Fibroblast of skin of right biceps (primary cell): ENCODE measurements around the gene LZTFL1.

Experiments
- DNase-seq: peaks from one replicate; pipeline ENCODE4 v3.0.0-alpha.2; 2013

The LZTFL1 gene, protein sequence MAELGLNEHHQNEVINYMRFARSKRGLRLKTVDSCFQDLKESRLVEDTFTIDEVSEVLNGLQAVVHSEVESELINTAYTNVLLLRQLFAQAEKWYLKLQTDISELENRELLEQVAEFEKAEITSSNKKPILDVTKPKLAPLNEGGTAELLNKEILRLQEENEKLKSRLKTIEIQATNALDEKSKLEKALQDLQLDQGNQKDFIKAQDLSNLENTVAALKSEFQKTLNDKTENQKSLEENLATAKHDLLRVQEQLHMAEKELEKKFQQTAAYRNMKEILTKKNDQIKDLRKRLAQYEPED

DNA sequence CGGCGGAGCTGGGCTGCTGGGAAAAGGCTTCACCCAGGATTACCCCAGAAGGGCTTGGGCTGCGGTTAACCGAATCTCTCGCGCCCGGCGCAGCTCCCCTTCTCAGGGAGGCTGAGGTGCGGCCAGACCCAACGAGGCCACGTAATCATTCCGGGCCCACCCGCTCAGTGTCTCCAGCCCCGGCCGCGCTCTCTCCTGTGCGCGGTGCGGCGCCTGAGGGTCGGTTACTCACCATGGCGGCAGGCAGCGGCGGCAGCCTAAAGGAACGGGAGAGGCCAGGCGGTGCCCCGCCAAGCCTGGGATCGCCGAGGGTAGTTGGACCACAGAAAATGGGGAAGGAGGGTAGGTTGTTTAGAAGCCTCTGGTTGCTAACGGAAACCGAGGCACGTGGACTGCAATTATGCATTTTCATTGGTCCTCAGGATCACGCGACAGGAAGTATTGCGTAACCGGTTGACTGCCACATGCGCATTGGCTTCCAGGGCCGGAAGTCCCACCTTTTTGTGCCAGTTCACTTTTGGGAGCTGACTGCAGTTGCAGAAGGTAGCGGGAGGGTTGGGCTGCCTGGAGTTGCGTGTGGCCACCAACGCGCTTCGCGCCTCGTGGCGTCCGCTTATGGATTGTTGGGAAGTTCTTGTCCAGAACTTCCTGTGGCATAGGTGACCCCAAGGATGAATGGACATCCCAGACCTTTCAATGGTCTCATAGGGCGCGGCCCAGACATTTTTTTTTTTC lies at the start of gene LZTFL1:
Gene LZTFL1 (minus strand): TSS at position 363 of the 735 bp plus-strand sequence. CDS start 128 bp downstream, at position 235.
- peak; percentile 97 for DNase-seq

DNA sequence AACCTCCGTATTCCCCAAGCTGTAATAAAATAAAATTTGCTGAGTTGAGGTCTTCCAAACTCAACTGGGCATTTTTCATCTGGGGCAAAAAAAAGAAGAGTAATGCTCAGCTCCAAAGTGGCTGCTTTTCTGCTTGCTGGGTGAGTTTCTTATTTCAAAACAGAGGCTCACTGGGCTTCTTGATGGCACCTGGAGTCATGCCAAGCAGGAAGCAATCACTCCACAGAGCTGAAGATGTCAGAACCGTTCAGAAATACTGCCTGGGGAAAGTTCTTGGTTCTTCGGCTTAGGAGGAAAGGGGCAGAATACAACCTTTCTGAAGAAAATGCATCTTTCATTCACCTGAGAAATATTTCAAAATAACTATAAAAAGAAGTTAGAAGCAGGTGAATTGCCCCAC lies 48.5 kb upstream of the LZTFL1 start:
- DNase-seq, result no peak

DNA sequence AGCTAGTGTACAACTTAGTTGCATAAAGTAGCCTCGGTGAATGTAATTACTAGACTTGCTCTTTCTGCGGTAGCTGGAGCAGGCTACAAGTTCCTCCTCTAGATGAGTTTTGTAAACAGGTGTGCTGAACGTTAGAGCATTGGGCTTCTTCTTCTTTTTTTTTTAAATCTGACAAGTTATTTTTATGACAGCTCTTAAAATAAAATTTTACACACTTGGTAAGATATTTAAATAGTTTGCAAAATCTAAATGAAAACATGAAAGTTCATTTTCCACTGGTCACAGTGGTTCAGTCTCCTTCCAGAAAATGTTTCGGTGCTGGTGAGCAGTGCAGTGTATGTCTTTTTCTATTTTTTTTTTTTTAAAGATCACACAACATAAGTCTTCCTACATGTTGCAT lies 47.4 kb upstream of the LZTFL1 start:
- no peak for DNase-seq

DNA sequence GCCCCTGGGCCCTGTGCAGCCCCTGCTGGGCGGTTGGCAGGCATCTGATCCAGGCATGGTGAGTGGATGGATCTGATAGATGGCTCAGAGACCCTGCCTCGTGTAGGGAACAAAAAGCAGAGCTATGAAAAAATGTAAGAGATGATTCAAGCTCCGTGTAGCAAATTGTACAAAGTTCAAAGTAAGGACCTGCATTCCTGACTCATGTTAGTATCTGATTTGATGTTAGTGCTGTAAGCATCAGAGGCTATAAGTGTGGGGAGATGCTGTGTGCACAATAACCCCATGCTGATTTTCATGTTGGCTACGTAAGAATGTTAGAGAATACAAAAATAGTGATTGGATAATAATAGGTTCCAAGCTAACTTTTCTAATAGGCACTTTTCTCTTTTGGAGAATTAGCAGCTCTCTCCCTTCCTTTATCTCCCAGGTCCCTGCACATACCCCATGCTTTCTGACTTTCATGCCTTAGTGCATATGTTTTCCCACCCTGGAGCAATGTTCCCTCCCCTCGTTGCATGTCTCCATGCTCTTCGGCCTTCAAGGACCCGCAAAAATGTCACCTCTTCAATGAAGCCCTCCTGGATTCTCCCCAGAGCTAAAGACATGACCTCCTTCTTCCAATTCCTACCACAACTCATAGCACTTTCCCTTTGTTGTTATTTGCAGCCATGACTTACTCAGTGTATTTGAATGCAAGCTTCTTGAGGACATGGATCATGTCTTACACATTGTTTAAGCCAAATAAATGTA lies 46.0 kb upstream of the LZTFL1 start:
- no peak for DNase-seq

GRCh38 chr3:45887285-45887684 lies 45.4 kb upstream of the LZTFL1 start:
- no peak for DNase-seq

DNA sequence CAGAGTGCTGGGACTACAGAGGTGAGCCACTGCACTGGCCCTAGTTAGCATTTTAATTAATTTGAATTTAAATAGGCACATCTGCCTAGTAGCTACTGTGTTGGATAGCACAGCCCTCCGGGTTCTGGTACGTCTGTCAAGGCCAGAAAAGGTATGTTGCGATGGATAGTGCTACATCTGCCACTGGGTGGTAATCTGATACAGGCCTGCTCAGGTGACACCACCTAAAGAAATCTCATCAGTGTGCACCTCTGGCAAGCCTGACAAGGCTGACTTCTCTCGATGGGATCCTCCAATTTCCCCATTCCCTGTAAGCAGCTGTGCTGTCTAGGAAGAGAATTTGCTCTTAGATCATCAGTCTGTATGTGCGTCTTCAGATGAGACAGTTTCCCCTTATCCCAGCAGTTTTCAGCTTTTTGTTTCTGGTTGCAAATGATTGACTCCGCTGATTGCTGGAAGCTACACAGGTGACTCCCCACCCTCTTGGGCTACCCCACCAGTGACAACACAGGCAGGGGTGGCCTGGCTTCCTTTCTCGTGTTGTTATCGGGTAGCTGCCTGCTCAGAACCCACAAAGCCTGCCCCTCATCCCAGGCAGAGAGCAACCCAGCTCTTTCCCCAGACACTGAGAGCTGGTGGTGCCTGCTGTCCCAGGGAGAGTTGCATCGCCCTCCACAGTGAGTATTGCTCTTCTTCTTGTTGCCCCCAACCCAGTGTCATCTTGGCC lies 44.2 kb upstream of the LZTFL1 start, which contains the start of gene CCR9:
Gene CCR9 (plus strand): TSS at position 565 of the 727 bp plus-strand sequence. CDS start 8,391 bp downstream, outside the sequence.
- DNase-seq, result no peak

DNA sequence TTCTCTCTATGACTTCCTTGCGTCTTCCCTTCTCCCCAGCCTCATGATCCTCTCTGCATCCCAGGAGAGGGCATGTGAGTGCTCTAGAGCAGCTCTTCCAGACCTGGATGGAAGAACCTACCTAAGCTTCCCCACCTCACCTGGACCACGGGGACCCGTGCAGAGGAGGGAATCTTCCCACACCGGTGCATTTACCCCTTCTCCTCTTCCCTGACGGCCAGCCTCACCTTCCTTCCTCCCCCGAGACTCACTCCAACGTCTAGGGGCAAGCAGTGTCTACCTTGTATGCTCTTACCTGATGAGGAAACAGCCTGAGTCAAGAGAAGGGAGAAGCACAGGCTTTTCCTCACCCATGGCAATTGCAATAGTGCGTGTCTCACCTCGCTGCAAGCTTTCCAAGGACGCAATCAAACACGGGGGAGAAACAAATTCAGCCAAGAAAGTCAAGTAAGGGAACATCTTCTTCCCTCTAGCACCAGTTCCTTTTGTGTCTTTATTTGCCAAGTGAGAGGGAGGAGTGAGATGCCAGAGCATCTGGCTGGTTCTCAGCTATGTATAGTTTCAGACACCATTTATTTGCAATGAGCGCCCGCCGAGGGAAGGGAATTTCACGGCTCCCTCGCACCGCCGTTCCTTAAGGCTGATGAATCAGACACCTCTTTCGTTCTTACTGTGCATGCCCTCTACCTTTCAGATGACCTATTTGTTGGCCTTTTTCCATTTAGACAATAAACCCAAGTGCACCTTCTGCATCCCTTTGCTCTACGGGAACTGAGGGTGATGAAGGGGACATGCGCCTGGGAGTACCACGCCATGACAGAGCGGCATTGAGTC lies 42.7 kb upstream of the LZTFL1 start:
- no peak for DNase-seq

GRCh38 chr3:45881078-45882022 lies 39.4 kb upstream of the LZTFL1 start:
- peak; percentile 26 for DNase-seq

DNA sequence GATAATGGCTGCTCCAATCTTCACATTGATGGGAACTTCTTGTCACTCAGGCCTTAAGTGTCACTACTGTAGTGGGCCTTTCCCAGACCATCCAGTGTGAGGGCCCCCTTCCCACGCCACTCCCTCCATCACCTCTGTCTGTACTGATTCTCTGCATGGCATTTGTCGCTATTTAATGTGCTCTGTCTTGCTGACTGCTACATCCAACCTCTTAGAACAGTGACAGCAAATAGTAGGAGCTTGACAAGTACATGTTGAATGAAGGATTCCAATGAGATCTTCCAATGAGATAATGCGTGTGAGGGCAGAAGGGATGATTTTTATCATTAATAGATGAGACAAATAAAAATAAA lies 38.8 kb upstream of the LZTFL1 start:
- DNase-seq, result no peak

GRCh38 chr3:45878124-45878523 lies 36.2 kb upstream of the LZTFL1 start:
- DNase-seq, result no peak

DNA sequence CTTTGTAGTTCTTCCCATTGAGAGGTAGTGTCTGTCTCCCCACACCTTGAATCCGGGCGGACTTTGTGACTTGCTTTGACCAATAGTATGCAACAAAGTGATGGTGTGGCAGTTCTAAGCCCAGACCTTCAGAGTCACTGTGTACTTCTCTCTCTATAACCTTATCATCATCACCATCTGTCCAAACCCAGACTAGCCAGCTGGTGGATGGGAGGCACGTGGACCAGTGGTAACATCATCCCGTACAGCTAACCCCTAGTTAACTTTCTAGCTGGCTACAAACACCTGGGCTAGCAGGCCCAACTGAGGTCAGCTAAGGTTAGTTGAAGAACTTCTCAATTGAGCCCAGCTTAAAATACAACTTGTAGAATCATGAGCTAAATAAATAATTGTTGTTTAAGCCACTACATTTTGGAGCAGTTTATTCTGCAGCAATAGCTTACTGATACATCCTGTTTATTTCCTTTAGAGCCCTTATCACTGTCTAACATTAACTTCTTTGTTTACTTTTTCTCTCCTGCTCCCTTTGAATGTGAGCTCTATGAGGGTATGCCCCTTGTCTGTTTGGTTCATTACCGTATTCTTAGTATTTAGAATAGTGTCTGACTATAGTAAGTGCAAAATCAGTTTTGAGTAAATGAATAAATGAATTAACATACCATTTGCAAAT lies 32.9 kb upstream of the LZTFL1 start:
- DNase-seq, result no peak

- DNase-seq, result no peak
These were observed 31.7 kb upstream of the LZTFL1 start for GRCh38 chr3:45873638-45874037.

DNA sequence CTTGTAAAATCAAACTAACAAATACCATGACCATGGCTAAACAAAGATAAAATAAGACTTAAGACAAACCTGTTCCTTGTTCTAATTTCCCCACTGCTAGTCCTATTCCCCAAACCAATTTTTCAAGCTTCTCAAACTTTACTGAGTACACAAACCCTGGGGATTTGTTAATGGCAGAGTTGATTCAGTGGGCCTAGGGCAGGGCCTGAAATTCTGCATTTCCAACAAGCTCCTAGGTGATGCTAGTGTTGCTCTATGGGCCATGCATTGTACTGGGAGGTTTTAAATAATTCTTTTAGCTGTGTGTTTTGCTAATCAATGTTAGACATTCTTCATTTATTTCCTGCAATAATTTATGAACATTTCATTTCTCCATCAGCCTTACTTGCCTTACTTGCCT lies 31.1 kb upstream of the LZTFL1 start:
- no peak for DNase-seq

DNA sequence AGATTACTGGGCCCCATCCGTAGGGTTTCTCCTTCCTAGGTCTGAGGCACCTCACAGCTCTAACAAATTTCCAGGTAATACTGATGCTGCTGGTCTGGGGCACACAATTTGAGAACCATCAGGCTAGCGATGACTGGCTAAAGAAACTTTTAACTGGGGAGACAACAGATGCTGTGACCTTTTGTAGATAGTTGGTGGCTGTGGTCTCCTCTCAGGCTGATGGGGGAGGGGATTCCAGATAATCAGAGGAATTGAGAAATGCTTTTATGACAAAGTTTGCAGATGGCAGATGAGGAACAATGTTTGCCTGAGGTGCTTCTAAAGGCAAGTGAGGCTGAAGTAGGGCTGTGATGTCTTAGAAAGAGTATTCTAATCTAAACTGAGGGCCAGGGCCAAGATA lies 30.6 kb upstream of the LZTFL1 start:
- DNase-seq, result no peak

GRCh38 chr3:45871780-45872179 lies 29.9 kb upstream of the LZTFL1 start:
- DNase-seq, result no peak

DNA sequence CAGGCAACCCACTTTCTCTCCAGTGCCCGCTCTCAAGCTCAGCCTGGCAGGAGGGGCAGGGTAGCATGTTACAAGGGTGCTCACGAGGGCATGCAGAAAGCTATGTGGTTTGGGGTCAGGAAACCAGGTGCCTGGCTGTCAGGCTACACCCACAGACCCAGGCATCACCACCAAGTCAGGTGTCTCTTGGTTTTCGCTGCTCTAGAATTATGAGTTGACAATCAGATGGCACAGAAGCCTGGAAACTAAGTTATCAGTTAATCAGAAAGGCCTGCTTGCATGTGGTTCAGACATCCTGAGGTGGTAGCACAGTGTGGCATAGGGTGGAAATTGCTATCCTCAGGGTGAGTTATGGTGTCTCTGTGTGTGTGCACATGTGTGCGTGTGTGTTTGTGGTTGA lies 28.2 kb upstream of the LZTFL1 start:
- DNase-seq, result no peak

DNA sequence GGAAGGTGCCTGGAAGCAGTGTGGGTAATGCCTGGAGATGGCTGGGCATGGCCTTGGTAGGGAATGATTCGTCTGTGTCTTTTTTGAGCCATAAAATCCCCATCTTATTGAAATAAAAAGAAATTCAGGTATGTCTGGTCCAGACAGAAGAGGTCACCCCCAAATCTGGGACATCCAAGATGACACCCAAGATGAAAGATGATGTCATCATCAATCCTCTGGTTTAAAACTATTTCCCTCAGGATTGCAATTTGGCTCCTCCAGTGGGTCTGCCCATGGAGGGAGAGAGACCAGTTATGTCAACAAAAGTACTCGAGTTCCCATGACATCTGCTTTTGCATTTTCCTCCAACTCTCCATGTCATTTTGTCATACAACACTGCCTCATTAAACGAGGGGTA lies 27.7 kb upstream of the LZTFL1 start:
- no peak for DNase-seq

GRCh38 chr3:45868650-45869049 lies 26.7 kb upstream of the LZTFL1 start:
- no peak for DNase-seq

DNA sequence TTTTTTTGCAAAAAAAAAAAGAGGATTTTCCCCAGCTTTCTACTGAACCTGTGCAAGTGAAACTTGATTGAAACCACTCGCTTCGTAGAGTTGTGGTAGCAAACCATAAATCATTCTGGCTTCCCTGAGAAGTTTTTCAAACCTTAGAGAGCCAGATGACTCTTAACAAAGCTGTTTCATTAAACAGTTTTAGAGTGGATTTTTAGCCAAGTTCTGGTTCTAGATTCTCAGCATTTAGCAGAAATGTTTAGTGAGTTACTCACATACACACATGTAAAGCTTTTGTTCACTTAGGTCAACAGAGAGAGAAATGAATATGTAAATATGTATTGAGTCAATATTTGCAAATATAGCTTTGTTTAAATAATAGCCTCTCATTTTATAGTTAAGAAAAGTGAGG lies 26.3 kb upstream of the LZTFL1 start:
- no peak for DNase-seq

- no peak for DNase-seq
These were observed 23.6 kb upstream of the LZTFL1 start for GRCh38 chr3:45865563-45865962.
